GM20431 (cell line): ENCODE results near the gene NDFIP2.

ENCODE experiments used
- in situ Hi-C: fragments of 300-500 bp; cut with MseI, MboI; formaldehyde crosslinking; loops from one replicate; pipeline ENCODE4 v1.15.0; 2020; ENCODE audit warnings: low sequenced_read_pairs; ENCODE audit not compliant: unreplicated experiment

The NDFIP2 gene

DNA sequence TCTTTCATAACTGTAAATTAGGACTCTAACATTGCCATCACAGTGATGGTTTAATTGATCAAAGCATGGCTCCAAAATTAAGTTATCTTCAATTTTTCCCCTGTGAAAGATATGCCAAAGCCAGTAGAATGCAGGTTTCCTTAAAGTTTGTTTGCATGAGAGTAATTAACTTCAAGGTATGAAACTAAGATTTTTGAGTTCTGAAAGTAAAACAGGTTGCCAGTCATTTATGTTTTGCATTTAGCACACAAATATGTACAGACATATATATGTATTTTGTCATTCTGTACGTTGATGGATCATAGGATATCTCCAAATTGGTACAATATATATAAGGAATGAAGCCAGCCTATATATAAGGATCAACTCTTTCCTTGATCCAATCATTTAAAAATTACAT, 23.6 kb upstream of the NDFIP2 start:
- in situ Hi-C loops = no loop called here

- in situ Hi-C loops = no loop called here
Observed at GRCh38 chr13:79457948-79458347, 23.0 kb upstream of the NDFIP2 start.

DNA sequence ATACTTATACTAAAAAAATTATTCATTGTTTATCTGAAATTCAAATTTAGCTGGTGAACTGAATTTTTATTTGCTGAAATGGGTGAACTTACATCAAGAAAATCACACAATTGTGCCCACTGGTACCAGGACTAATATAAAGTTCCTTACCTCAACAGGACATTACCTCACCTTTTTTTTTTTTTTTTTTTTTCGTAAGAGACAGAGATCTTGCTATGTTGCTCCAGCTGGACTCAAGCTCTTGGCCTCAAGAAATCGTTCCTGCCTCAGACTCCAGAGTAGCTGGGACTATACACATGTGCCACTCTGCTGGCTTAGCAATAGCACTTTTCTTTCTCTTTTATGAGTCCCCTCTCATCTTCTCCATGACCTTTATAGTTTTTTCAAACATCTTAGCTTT, 22.5 kb upstream of the NDFIP2 start:
- in situ Hi-C loops = no loop called here

DNA sequence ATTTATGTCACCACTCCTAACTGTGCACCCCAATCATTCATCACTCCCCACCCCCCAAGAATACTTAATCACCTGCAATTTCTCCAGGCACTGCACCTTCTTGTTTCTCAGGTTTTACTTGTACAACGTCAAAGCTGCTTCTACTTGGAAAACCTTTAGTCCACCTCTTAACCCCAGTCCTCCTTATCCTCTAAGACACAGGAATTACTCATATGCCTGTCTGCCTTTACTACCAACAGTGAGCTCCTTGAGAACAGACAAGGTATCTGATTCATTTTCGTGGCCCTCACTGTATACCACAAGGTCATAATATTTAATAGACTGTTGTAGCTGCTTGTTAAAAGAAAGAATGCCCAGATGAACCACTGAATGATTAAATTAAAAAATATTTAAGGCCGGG, 21.0 kb upstream of the NDFIP2 start:
- in situ Hi-C loops = no loop called here

DNA sequence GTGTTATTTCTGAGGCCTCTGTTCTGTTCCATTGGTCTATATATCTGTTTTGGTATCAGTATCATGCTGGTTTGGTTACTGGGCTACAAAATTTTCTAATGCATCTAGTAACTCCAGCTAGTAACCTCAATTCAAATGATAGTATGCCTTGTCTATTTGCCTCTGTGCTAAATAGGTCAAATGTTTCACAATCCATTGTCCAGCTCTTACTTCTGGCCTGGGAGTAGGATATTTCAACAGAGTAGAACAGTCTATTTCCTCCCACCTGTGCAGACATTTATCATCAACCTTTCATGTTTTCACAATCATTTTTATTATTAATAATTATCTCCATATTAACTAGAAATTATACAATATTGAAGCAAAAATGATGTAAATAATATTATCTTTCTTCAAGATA, 18.1 kb upstream of the NDFIP2 start:
- in situ Hi-C loops = no loop called here

GRCh38 chr13:79463604-79464003, 17.4 kb upstream of the NDFIP2 start:
- in situ Hi-C loops = no loop called here

- in situ Hi-C loops = no loop called here
Observed at GRCh38 chr13:79466872-79467271, 14.1 kb upstream of the NDFIP2 start.

- in situ Hi-C loops = no loop called here
Observed at GRCh38 chr13:79468402-79468801, 12.6 kb upstream of the NDFIP2 start.

- in situ Hi-C loops = no loop called here
Observed at GRCh38 chr13:79468819-79469218, 12.1 kb upstream of the NDFIP2 start.

DNA sequence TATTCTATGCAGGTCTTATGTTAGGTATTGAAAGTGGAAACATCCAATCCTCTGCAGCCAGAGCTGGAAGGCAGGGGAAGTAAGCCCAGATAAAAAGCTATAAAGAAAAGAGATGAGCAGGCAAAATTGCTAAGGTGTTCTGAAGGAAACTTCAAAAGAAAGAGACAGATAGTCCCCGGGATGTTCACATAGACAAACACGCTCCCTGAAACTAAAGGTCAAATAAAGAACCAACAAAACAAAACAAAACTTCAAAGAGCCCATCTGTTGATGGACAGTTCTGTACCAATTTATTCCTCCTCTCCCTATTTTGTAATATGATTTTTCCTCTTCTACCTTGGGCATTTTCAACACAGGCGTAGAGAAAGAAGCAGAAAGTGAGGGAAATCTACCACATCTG, 11.3 kb upstream of the NDFIP2 start:
- in situ Hi-C loops = no loop called here

DNA sequence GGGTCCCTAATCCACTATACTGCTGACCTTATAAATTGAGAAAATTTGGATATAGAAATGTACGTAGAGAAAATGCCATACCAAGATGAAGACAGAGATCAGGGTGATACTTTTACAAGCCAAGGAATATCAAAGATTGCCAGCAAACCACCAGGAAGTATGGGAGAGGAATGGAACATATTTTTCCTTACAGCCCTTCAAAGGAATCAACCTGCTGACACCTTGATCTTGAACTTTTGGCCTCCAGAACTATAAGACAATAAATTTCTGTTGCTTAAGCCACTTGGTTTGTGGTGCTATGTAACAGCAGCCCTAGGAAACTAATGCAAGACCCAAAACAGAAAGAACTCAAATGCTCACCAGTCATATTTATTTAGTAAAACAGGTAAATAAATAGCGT, 10.3 kb upstream of the NDFIP2 start:
- in situ Hi-C loops = no loop called here

GRCh38 chr13:79475569-79475968, 5.4 kb upstream of the NDFIP2 start:
- in situ Hi-C loops = no loop called here

DNA sequence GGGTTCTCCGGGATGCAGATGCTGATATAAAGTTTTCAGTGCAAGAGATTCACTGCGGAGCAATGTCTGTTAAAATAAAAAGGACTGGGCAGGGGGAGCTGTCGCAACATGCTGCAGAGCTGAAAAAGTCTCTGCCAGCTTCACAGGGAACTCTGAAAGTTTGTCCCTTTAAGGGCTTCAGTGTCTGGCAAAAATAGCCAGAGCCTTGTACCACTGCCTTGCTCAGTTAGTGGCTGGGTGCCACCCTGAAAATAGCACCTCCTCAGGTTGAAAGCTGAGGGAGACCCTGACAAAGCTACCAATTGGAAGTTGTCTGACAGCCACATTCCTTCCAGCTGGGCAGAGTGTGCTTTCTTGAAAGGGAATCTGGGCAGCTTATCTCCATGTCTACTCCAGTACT, 3.0 kb upstream of the NDFIP2 start:
- in situ Hi-C loops = no loop called here

GRCh38 chr13:79479882-79480281, 1.1 kb upstream of the NDFIP2 start:
- in situ Hi-C loops = no loop called here

DNA sequence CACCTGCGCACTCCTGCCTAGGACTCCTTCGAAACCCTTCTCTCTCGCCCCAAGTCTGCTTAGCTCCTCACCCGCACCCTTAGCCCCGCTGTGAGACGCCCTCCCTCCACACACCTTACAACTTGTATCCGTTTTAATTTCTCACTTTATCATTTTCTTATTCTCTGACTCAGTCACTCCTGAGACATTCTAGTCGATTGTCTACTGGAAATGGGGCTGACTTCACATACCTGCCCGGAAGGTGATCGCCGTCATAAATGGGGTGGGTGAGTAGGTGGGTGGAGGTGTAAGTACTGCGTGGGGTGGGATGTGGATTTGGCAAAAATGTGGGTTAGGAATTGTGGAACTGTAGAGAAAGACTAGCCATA, 714 bp downstream of the NDFIP2 start:
- in situ Hi-C loops = no loop called here

DNA sequence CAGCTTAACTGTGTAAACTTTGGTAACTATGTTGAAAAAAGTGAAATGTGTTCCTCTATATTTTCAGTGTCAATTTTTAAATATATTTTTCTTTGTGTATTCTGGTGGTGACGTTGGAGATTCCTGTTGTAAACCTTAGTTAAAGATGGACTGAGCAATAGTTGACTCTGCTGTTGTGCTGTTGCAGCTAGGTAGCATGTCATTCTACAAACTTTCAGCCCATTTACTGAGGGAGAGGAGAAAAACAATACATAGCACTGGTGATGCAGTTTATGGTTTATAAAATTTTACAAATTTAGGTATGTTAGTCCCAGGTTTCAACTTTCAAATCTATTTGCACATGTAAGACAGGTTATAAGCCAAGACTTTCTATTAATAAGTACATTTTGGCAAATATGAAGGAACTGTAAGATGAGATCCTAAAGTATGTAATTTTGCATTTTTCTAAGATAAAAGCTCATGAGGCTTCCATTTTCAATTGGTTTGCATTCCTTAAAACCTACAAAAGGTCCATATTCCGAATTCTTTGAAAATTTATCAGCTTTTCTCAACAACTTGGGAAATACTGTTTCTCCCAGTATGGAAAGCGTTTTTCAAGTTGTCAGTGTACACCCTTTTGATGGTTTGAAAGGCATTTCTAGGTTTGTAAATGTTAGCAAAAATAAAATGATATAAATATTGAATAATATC, 1.5 kb downstream of the NDFIP2 start:
- in situ Hi-C loops = no loop called here

DNA sequence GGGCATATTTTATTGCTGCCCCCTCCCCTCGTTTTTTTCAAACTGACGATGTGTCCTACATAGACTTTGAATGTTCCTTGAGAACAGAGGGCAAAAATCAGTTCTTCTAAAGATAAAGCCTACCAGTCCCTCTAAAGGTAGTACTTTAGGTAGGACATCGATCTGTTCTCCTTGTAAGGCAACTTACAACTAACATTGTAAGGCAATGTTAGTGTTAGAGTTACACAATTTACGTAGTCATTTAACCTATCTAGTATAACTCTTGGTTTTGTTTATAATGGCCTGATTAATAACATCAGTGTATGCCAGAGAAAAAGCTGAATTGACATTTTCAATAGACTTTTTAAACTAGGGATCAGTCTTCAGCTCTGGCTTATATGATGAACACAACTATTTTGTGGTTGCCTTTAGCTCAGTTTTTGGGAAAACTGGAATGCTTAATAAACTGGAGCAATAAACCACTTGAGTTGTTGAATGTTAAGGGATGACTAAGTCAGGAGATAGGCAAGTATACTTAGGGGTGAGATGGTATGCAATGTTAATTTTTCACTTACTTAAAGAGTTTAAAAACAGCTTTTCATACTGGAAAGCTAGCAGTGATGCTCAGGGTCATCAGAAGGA, 2.2 kb downstream of the NDFIP2 start:
- in situ Hi-C loops = no loop called here

GRCh38 chr13:79485014-79485811, 4.3 kb downstream of the NDFIP2 start:
- in situ Hi-C loops = no loop called here

GRCh38 chr13:79486433-79487188, 5.7 kb downstream of the NDFIP2 start:
- in situ Hi-C loops = no loop called here

DNA sequence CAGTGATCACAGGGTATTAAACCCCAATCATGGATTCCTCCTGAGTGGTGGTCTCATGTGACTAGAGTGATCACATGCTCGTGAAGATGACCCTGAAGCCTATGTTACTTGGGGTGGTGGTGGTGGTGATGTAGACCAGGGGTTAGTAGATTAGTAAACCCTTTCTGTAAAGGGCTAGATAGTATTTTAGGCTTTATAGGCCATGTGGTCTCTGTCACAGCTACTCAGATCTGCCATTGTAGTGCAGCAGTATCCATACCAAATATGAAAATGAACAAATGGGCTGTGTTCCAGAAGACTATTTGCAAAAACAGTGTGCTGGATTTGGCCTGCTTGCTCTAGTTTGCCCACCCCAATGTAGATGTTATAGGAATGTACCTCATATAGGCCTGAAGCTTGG, 9.4 kb downstream of the NDFIP2 start:
- in situ Hi-C loops = no loop called here

GRCh38 chr13:79490824-79491223, 9.9 kb downstream of the NDFIP2 start:
- in situ Hi-C loops = no loop called here
